DMS53 treated with DMSO at 0.1 percent for 48 hours (cell line): ENCODE results near the gene TTC21A.

Source experiments
- DNase-seq: peaks from one replicate; lab custom pipeline; 2025; ENCODE audit not compliant: unreplicated experiment; lab: John Stamatoyannopoulos, UW

TTC21A gene

DNA sequence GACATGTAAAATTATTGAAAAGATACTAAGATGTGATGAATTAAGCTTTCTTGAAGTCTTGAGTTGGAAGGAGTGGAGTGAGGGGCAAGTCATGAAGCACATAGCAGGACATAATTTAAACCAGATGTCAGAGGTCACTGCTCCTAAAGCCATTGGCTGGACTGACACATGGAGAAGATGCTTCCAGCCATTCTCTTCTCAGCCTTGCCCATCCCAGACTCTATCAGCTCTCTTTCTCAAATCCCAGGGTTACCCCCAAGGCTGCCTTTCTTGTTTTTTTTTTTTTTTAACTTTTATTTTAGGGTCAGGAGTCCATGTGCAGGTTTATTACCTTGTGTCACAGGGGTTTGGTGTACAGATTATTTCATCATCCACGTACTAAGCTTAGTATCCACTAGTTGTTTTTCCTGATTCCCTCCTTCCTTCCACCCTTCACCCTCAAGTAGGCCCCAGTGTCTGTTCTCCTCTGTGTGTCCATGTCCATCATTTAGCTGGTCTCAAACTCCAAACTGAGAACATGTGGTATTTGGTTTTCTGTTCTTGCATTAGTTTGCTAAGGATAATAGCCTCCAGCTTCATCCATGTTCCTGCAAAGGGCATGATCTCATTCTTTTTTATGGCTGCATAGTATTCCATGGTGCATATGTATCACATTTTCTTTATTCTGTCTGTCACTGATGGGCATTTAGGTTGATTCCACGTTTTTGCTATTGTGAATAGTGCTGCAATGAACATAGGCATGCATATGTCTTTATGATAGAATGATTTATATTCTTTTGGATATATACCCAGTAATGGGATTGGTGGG, 66.0 kb downstream of the TTC21A start:
- no peak for DNase-seq

DNA sequence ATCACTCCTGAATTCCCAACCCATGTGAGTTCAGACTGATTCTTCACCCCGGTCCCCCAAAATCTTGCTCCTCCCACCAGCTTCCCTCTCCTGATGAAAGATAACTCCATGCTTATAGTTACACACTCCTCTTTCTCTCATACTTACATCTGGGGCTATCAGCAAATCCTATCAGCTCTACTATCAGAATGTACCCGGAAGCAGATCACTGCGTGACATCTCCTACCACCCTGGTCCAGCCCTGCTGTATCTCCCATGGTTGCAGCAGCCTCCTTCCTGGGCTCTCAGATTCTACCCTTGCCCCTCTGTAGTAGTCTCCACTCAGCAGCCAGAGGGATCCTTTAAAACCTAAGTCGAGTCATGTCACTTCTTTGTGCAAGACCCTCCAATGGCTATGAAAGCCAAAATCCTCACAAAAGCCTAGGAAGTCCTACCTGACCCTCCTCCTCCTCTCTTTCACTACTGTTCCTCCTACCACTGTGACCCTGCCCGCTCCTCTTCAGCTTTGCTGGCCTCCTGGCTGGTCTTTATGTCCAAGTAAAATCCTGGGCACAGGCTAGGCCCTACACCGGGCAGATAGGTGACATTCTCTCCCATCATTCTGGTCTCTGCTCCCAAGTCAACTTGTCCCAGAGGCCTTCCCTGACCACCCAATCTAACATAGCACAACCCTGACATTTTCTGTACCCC, 68.7 kb downstream of the TTC21A start:
- DNase-seq, result no peak

DNA sequence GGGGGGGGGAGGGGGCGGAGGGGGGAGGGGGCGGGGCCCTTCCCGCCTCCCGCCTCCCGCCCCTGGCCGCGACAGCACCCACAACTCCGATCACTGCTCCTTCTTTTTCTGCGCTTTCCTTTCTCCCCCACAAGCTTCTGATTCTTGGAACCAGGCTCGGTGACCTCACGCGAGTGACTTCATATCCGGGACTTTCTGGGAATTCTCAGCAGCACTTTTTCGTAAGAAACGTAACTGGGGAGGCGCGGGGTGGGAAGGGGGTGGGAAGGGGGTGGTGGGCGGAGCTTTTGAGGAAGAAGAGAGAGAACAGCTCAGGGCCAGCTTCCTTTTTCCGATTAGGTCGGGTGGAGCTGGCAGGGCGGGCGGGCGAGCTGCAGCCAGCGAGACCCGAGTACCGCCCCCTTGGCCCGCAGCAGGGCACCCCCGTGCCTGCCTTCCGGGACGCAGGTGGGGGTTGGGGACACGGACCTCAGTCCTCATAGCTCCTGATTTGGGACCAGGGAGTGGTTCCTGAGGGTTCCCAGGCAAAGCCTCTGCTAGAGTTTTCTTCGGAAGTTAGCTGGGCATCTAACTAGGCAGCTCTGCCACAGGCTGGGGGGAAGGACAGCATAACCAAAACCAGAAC, 70.3 kb downstream of the TTC21A start:
- DNase-seq, result peak; percentile 7

DNA sequence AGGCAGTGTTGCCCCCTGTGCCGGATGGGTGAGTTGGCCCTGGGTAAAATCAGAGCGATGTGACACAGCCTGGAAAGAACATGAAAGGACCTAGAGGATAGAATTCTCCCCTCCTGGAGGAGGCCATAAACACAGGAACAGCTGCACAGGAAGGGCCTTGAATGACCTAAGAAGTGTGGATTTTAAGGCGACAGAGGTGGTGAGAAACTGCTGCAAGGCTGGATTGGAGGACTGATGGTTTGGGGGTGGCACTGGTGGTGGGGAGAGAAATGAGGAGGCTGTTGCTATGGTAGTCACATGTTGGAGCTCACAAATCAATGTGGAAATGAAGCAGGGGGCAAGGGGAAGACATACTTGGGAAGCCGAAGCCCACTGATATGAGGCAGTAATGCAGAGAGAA, 71.1 kb downstream of the TTC21A start:
- no peak for DNase-seq

DNA sequence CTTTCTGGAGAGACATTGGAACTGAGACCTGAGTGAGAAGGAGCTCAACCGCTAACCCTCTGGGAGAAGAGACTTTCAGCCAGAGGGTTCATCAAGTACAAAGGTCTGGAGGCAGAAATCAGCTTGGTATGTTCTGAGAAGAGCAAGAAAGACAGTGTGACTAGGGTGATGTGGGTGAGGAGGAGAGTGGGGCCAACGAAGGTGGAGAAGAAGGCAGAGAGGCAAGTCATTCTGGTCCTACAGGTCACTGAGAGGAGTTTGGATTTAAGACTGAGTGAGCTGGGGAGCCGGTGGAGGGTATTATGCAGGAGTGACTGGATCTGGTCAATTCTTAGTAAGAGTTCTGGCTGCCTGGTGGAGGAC, 72.7 kb downstream of the TTC21A start:
- DNase-seq, result no peak

DNA sequence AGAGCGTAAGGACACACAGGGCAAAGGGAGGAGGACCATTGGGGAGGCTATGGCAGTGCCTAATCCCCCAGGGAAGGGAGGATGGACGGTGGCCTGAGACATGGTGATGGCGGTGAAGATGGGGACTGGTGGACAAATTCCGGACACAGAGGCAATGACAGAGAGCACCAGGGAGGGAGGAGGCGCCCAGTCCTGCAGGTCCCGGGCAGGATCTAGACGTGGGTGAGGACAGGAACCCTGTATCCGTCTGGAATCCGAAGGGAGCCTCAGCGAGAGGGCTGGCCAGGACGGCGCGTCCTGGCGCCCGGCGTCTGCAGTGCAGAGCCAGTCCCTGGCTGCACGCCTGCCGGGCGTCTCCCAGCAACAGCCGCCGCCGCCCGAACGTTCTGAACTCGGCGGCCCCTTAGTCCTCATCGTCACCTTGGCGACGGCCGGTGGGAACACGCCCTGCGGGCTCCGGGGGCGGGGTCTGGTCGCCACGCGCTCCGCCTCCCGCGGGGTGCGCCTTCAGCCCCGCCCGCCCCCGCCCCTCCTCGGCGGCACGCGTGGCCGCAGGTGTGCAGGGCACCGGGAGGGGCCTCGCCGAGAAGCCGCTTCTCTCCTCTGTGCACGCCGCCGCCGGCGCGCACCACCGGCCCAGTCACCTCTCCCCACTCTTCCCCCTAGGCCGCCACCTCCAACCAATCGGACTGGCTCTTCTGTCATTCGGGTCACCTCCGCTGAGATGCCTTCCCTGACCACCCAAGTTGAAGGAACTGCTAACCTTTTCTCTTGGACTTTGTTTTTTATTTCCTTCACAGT, 73.3 kb downstream of the TTC21A start:
- peak; percentile 44 for DNase-seq

DNA sequence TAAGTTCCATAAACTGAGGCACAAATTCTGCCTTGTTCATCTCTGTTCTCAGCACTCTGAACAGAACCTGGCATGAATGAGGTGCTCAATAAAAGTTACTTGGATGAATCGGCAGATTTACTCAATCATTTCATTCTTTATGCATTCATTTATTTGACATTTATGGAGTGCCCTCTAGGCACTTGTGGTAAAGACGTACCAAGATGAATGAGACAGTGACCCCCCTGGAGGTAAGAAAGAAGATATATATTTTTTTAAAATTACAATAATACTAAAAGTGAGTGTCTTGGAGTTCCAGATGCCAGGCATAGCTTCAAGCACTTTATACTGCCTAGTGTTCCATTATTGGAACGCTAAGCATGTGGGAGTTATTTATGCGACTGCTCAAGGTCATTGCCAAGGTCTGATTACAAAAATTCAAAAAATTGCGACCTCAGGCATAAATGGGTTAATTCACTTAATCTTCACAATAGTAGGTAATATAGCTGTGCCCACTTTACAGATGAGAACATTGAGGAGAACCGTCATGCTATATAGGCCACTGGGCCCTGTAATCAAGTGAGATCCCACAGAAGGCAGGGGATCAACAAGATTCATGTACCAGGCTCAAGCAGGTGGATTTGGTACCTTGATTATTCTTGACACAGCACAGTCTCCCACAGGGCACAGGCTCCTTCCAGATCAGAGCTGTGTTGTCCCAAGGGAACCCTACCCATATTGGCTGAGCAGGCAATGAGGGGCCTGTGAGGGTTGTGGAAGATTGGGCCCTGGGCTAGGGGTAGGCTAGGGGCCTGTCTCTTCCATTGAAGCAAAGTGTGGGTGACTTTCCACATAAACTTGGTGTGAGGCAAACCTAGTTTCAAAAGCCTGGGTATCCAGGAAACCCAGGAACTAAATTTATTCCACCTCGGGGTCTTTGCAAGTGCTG, 74.2 kb downstream of the TTC21A start:
- no peak for DNase-seq

DNA sequence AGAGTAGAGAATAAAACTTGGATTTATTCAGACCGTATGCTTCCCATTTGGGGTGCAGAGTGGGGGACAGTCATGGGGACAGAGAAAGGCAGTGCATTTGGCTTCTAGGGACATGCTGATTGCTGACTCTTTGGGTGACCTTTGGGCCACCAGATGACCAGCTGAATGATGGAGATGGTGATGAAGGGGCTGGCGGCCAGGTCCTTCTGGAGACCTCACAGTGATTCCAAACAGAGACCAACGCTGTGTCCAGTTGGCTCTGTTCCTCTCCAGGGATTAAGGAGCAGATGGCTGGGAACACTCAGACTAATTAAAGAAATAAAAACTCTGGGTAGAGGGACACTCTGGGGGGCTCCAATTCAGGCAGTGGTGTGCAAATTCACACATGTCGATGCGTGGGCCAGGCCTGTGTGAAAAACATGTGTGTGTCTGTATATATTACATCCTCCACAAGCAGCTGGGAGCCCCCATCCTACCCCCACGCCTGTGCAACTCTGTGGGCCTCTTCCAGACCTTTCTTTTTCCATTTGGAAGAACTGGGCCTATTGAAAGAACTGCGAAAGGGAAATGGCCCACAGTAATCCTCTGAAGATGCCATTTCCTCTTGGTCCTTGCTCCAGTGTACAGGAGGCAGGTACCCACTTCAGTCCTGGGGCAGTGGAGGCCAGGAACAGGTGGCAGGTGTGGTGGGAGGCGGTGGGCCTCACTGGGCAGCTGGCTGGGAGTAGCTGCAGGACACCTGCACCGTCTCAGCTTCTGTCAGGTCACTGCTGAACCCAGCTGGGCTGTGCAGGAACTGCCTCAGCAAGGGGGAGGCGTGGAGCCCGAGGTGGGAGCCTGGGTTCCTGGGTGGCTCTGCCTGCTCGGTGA, 76.0 kb downstream of the TTC21A start:
- peak; percentile 2 for DNase-seq

DNA sequence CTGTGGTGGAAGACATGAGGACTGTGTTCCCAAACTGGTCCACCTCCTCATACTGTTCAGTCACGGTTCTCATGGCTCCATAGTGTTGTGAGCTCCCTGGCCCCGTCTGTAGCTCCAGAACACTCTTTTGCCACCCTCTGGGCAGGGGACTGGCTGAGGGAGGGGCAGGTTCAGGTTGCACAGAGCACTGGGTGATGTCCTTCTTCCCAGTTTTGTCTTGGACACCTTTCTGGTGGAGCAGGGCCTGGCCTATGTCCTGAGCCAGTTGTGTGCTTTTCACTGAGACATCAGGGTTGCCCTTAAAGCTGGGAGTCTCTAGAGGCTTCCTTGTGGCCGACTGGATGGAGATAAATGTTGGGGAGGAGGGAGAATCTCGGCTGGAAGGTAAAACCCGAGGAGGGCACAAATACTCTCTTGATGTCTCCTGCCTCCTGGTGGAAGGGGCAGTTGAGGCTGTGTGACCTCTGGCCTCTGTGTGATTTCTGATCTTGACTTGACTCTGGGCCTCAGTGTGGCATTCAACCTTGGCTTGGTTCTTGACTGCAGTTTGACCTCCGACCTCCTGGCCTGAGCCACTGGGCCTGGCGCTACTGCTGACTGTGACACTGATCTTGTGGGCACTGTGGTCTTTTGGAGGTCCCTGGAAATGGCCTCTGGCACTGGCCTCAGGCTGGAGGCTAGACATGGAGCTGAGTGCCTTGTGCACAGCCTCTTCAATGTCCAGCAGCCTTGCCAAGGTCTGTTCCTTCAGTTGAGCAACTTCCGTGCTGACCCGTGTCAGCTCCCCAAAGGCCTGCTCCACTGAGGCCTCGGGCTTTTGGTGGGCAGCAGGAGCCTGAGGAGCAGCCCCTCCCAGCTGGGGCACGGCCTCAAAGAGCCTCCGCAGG, 76.8 kb downstream of the TTC21A start:
- DNase-seq, result no peak

DNA sequence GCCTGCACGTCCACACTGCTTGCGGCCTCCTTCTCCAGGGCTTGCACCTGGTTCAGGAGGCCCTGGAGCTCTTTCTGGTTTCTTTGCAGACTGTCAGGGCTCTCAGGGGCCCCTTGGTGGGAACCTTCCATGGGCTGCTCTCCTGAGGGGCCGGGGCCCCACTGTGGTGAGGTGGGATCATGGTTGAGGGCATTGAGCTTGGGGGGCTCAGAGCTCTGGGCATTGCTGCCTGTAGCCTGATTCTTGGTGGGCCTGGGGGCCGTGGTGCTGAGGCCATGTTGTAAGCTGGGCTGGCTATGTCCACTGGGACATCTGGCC, 77.4 kb downstream of the TTC21A start:
- DNase-seq, result no peak

DNA sequence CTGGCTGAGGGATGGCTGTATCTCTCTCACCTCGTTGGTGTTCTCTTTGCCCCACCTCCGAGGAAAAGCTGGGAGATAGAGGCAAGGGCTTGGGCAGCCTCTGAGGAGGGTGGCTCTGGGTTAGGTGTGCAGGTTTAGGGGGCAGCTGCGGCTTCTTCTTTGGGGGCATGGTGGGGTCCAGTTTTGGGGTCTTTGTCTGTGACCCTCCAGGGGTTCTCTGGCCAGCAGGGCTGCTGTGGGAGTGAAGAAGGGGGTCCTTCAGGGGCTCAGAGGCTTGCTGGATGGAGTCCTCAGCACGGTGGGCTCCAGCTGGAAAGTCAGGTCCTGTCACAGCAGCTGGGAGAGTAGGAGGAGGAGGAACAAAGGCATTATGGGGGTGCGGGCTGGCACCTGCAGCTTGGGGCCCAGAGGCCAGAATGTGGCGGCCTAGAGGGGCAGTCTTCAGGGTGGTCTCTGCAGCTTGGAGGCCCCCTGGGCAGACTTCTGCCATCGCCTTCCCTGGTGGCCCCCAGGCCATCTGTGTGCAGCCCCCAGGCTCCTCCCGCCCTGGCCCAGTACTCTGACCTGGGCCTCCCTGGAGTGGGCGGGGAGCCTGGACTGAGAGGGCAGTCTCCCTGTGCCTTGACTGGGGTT, 78.0 kb downstream of the TTC21A start:
- no peak for DNase-seq

DNA sequence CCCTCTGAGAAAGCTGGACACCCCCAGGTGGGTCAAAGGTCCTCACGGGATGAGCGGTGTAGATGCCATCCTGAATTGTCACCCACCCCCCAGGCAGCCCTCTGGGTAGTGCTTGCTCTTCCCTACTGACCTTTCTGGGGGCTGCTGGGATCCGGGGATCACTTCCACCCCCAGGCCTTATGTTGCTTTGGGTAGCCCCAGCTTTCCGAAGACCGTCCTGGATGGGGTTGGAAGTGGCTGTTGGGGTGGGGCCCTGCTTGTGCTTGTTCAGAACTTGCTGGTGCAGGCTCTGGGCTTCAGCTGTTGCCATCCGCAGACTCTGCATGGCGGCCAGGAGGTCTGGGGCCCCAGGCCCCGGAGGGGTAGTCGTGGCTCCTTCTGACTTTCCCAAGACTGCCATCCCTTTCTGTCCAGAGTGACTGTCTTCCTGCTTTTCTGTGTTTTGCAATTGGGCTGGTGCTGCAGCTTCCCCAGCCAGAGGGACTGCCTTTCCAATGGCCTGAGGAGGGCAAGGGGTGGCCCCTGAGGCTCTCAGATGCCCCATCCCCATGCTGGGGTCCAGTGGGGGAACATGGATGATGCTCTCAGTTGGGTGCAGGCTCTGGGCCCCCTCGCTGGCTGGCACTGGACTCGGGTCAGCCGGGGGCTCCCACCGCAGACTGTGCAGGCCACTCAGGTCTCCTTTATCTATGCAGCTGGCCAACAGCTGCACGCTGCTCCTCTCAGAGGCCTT, 78.6 kb downstream of the TTC21A start:
- no peak for DNase-seq

DNA sequence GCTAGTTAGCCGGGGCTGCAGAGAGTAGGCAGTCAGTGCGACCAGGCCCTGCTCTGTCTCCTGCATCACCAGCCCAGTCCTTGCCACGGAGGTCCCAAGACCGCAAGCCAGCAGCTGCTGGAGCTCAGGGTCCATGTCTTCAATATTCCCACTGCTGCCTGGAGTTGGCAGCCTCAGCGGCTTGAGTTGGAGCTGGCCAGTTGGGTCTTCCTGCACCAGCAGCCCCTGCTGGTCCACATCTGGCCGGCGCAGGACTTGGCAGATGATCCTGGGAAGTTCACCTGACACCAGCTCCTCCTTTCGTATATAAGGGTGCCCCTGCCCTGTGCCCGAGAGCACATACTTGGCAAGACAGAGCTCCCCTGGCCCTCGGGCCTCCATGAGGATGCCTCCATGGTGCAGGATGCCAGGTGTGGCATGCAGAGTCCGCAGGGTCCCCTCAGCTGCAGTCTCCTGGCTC, 79.2 kb downstream of the TTC21A start:
- no peak for DNase-seq

DNA sequence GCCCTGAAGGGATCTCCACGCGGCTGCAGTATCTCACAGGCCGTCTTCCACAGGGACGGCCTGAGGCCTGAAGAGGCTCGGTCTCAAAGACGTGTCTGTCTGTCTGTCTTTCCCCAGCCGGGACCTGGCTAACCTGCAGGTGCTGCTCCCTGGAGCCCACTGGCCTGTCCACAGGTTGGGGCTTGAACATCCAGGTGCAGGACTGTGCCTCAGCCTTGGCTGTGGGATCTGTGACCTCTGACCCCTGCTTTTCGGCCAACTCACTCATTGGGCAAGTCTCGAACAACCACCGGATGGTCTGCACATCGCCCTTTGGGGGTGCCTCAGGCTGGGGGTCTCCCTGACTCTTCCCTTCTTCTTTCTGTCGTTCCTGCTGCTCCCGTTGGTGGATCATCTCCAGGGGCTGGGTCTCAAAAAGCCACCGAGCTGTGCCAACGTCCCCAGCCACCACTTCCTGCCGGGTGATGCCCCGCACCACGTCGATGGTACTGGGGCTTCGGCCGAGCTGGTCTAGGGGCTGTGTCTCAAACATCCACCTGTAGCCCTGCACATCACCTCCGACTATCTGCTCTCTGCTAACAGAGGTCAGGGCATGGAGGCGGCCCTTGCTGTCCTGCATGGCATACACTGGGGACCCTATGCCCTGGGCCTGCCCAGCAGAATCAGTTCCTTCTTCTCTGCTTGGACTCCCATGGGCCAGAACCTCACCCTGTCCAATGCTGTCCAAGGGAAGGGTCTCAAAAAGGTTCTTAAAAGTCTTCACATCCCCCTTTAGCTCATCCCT, 80.1 kb downstream of the TTC21A start:
- DNase-seq, result no peak
